ENCODE measurements around the gene HOXA5. TPM values are rescaled to one million over a fixed set of nuclear protein-coding genes. Genes with fewer than 3 reads are reported as not detected.

The HOXA5 gene
- total RNA-seq, 1 donor from 2014 or later = not detected

GRCh38 chr7:27099453-27100370, 43.8 kb downstream of the HOXA5 start:
- FAIRE-seq (no peak), DNase-seq (ENCODE audit: low read depth) (no peak)
- Histone ChIP-seq H3K27me3 (ENCODE audit: control insufficient read depth, insufficient read depth, low read length) (peaks cover 48% of the 10 kb centered on the region), H3K36me3 (ENCODE audit: control insufficient read depth, insufficient read depth, low read length) (no peaks in the 10 kb centered on the region), H3K4me3 (ENCODE audit: low read depth, low read length) (no peak overlapping the region)
- no peak for TF ChIP-seq CTCF (IDR thresholded peaks at IDR 0.05; ENCODE audit: insufficient read depth, low read length, severe bottlenecking)

GRCh38 chr7:27098578-27099451, 44.7 kb downstream of the HOXA5 start:
- no peaks in the 10 kb centered on the region for H3K36me3 ChIP-seq (ENCODE audit: control insufficient read depth, insufficient read depth, low read length)
- FAIRE-seq = no peak

GRCh38 chr7:27097686-27098577, 45.5 kb downstream of the HOXA5 start:
- FAIRE-seq = no peak
- DNase-seq (ENCODE audit: low read depth) = peak; percentile 59
- no peaks in the 10 kb centered on the region for H3K36me3 ChIP-seq (ENCODE audit: control insufficient read depth, insufficient read depth, low read length)
- peaks cover 35% of the 10 kb centered on the region for H3K27me3 ChIP-seq (ENCODE audit: control insufficient read depth, insufficient read depth, low read length)
- no peak overlapping the region for H3K4me3 ChIP-seq (ENCODE audit: low read depth, low read length)
- no peak for TF ChIP-seq CTCF (IDR thresholded peaks at IDR 0.05; ENCODE audit: insufficient read depth, low read length, severe bottlenecking)

More at GRCh38 chr7:27098578-27099451, 44.7 kb downstream of the HOXA5 start:
- DNase-seq (ENCODE audit: low read depth) = no peak
- Histone ChIP-seq H3K27me3 (ENCODE audit: control insufficient read depth, insufficient read depth, low read length) (peaks cover 43% of the 10 kb centered on the region), H3K4me3 (ENCODE audit: low read depth, low read length) (no peak overlapping the region)
- no peak for TF ChIP-seq CTCF (IDR thresholded peaks at IDR 0.05; ENCODE audit: insufficient read depth, low read length, severe bottlenecking)

- DNase-seq (ENCODE audit: low read depth) (no peak), FAIRE-seq (no peak)
- TF ChIP-seq CTCF (IDR thresholded peaks at IDR 0.05; ENCODE audit: insufficient read depth, low read length, severe bottlenecking) = peak; percentile 1
- Histone ChIP-seq H3K27me3 (ENCODE audit: control insufficient read depth, insufficient read depth, low read length) (peaks cover 33% of the 10 kb centered on the region), H3K36me3 (ENCODE audit: control insufficient read depth, insufficient read depth, low read length) (no peaks in the 10 kb centered on the region), H3K4me3 (ENCODE audit: low read depth, low read length) (peak overlapping the region; percentile 58)
These were observed 46.5 kb downstream of the HOXA5 start for GRCh38 chr7:27096768-27097514.
